ENCODE measurements around the gene USP13. TPM values are rescaled to one million over a fixed set of nuclear protein-coding genes. Genes with fewer than 3 reads are reported as not detected.

Gene USP13
- total RNA-seq, 1 donor from 2014 or later: 11.0 TPM

- peaks cover 19% of the 10 kb centered on the region for H3K36me3 Mint-ChIP-seq (ENCODE audit: low read depth)
- H3K27ac Mint-ChIP-seq: no peak overlapping the region
- H3K4me3 Mint-ChIP-seq: no peak overlapping the region
- no peak for TF ChIP-seq CTCF (IDR thresholded peaks at IDR 0.05)
- no peaks in the 10 kb centered on the region for H3K27me3 Mint-ChIP-seq
- POLR2A ChIA-PET: no interaction called here
- H3K9me3 Mint-ChIP-seq: no peaks in the 10 kb centered on the region
- no peaks in the 10 kb centered on the region for H3K4me1 Mint-ChIP-seq
- intact Hi-C loops (cut with micrococcal nuclease): no loop called here
- no peak for DNase-seq
- CTCF ChIA-PET: no interaction called here
- no peak for ATAC-seq (ENCODE audit: low read depth)
Measured at GRCh38 chr3:179715582-179715981, 62.7 kb downstream of the USP13 start.

- Mint-ChIP-seq H3K36me3 (ENCODE audit: low read depth) (peaks cover 19% of the 10 kb centered on the region), H3K4me1 (no peaks in the 10 kb centered on the region), H3K4me3 (no peak overlapping the region), H3K27me3 (no peaks in the 10 kb centered on the region), H3K9me3 (no peaks in the 10 kb centered on the region), H3K27ac (no peak overlapping the region)
- ChIA-PET POLR2A (no interaction called here), CTCF (no interaction called here)
- intact Hi-C loops (cut with micrococcal nuclease): no loop called here
- ATAC-seq (ENCODE audit: low read depth): no peak
- DNase-seq: no peak
- TF ChIP-seq CTCF (IDR thresholded peaks at IDR 0.05): no peak
Measured at GRCh38 chr3:179716226-179716625, 63.4 kb downstream of the USP13 start.

- DNase-seq: no peak
- H3K4me3 Mint-ChIP-seq: no peak overlapping the region
- ChIA-PET POLR2A (no interaction called here), CTCF (no interaction called here)
- H3K36me3 Mint-ChIP-seq (ENCODE audit: low read depth): peaks cover 21% of the 10 kb centered on the region
- no peak overlapping the region for H3K27ac Mint-ChIP-seq
- no peaks in the 10 kb centered on the region for H3K4me1 Mint-ChIP-seq
- no peak for TF ChIP-seq CTCF (IDR thresholded peaks at IDR 0.05)
- H3K9me3 Mint-ChIP-seq: no peaks in the 10 kb centered on the region
- no peaks in the 10 kb centered on the region for H3K27me3 Mint-ChIP-seq
- intact Hi-C loops (cut with micrococcal nuclease): no loop called here
- ATAC-seq (ENCODE audit: low read depth): no peak
Measured at GRCh38 chr3:179716811-179717210, 64.0 kb downstream of the USP13 start.

GRCh38 chr3:179717219-179717618, 64.4 kb downstream of the USP13 start:
- no peak overlapping the region for H3K4me3 Mint-ChIP-seq
- H3K9me3 Mint-ChIP-seq: no peaks in the 10 kb centered on the region
- ATAC-seq (ENCODE audit: low read depth) (no peak), DNase-seq (no peak)
- intact Hi-C loops (cut with micrococcal nuclease): no loop called here
- no peaks in the 10 kb centered on the region for H3K4me1 Mint-ChIP-seq
- peaks cover 23% of the 10 kb centered on the region for H3K36me3 Mint-ChIP-seq (ENCODE audit: low read depth)
- no peak for TF ChIP-seq CTCF (IDR thresholded peaks at IDR 0.05)
- POLR2A ChIA-PET: no interaction called here
- H3K27ac Mint-ChIP-seq: no peak overlapping the region
- CTCF ChIA-PET: no interaction called here
- H3K27me3 Mint-ChIP-seq: no peaks in the 10 kb centered on the region

- no peaks in the 10 kb centered on the region for H3K9me3 Mint-ChIP-seq
- POLR2A ChIA-PET: no interaction called here
- H3K27me3 Mint-ChIP-seq: no peaks in the 10 kb centered on the region
- CTCF ChIA-PET: no interaction called here
- H3K27ac Mint-ChIP-seq: no peak overlapping the region
- H3K36me3 Mint-ChIP-seq (ENCODE audit: low read depth): peaks cover 31% of the 10 kb centered on the region
- no peak for ATAC-seq (ENCODE audit: low read depth)
- intact Hi-C loops (cut with micrococcal nuclease): no loop called here
- no peak overlapping the region for H3K4me3 Mint-ChIP-seq
- H3K4me1 Mint-ChIP-seq: no peaks in the 10 kb centered on the region
- no peak for DNase-seq
- TF ChIP-seq CTCF (IDR thresholded peaks at IDR 0.05): no peak
Measured at GRCh38 chr3:179719048-179719734, 66.4 kb downstream of the USP13 start.
